ENCODE measurements around the gene SLC25A28.
A peak's percentile ranks its signal among the peaks of the same experiment; 100 is the strongest.

Gene SLC25A28, protein sequence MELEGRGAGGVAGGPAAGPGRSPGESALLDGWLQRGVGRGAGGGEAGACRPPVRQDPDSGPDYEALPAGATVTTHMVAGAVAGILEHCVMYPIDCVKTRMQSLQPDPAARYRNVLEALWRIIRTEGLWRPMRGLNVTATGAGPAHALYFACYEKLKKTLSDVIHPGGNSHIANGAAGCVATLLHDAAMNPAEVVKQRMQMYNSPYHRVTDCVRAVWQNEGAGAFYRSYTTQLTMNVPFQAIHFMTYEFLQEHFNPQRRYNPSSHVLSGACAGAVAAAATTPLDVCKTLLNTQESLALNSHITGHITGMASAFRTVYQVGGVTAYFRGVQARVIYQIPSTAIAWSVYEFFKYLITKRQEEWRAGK

DNA sequence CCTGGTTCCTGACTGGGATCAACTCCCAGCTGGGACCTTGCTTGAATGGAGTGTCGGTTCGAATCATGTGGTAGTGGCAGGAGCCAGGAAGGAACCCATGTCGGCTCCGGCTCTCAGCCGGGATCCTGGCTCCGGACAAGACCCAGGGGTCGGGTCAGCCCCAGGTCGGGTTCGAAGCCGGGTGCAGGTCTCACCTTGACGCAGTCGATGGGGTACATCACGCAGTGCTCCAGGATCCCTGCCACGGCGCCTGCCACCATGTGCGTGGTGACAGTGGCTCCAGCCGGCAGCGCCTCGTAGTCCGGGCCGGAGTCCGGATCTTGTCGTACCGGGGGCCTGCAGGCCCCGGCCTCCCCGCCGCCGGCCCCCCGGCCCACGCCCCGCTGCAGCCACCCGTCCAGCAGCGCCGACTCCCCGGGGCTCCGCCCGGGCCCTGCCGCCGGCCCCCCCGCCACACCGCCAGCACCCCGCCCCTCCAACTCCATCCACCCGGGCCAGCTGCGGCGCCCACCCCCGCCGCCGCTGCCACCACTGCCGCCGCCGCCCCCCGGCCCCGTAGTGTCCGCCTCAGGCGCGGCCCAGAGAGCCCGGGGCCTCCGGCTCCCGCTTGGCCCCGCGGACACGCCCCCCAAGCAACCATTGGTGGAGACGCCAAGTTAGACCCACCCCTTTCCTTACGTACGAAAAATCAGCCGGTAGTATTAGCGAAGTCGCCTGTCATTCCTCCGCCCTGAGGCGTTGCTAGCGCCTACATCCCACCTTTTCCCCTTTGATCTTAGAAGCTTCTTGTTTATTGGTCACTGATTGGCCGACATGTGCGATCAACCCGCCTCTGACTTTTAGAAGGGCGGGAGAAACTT, at the start of gene SLC25A28:
Gene SLC25A28 (minus strand): TSS at position 589 of the 860 bp plus-strand sequence. CDS start 104 bp downstream, at position 485.
- FAIRE-seq (peak; percentile 82), DNase-seq (ENCODE audit: insufficient read length, low spot score) (peak; percentile 92)
- peak; percentile 54; the same call in 1 of the 2 replicates for TF ChIP-seq POLR2A (IDR thresholded peaks at IDR 0.05; ENCODE audit: low read depth, low read length)

DNA sequence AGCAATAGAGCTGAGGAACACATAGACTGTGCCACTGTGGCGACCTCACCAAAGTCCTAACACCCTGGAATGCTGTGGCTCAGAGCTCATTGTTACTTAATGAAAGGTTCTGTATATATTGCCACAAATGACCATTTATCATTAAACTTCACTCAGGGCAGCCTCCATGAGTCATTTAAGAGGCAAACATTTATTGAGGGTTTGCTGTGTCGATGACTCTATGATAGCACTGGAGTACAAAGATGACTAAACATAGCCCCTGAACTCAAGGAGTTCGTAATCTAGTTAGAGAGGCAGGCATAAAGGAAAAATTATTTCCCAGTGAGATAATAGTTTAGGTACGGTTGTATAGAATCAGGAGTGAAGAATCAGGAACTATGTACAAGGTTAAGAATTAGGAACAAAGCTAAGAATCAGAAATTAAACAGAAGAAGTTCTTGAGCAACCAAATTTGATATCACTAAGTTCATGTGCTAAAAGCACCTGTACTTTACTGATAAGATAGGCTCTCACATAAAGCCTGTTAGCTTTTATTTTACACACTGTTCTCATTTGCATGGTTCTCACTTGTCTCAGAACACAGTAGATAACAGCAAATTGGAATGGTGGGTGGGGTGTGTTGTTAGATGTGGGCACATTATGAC, 47.0 kb upstream of the SLC25A28 start:
- peak; percentile 95 for FAIRE-seq
- peak; percentile 57 for DNase-seq (ENCODE audit: insufficient read length, low spot score)
- no peak for TF ChIP-seq POLR2A (IDR thresholded peaks at IDR 0.05; ENCODE audit: low read depth, low read length)

DNA sequence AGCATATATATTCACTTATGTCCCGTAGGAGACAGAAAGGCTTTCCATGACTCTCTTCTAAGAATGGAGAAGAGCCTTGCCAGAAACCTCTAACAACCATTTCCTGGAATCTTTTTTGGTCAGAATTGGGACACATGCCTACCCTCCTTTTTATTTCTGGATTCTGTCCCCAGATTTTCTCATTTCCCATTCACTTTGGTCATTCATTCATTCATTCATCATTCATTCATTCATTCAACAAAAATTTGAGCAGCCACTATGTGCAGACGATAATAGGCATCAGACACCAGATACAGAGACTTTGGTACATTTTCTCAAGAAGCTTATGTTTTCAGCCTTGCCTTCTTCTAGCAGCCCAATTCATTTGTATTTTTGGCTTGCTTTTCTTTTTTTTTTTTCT, 45.1 kb upstream of the SLC25A28 start:
- DNase-seq (ENCODE audit: insufficient read length, low spot score) (no peak), FAIRE-seq (no peak)
- TF ChIP-seq POLR2A (IDR thresholded peaks at IDR 0.05; ENCODE audit: low read depth, low read length), result no peak

DNA sequence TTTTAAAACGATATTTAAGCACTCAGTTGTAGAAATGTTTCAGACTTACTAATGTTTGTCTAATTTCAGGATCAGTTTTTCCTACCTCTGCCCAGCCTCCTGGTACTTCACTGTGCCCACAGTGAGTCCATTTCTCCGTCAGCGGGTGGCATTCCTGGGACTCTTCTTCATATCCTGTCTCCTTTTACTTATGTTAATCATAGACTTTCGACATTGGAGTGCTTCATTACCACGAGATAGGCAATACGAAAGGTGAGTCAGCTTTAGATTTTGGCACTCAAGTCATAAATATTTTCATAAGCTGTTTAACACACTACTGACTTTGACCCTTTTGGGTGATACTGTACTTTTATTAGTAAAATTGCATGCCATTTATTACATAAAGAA, 41.1 kb upstream of the SLC25A28 start:
- peak; percentile 55 for DNase-seq (ENCODE audit: insufficient read length, low spot score)
- peak; percentile 43 for FAIRE-seq
- TF ChIP-seq POLR2A (IDR thresholded peaks at IDR 0.05; ENCODE audit: low read depth, low read length), result no peak

DNA sequence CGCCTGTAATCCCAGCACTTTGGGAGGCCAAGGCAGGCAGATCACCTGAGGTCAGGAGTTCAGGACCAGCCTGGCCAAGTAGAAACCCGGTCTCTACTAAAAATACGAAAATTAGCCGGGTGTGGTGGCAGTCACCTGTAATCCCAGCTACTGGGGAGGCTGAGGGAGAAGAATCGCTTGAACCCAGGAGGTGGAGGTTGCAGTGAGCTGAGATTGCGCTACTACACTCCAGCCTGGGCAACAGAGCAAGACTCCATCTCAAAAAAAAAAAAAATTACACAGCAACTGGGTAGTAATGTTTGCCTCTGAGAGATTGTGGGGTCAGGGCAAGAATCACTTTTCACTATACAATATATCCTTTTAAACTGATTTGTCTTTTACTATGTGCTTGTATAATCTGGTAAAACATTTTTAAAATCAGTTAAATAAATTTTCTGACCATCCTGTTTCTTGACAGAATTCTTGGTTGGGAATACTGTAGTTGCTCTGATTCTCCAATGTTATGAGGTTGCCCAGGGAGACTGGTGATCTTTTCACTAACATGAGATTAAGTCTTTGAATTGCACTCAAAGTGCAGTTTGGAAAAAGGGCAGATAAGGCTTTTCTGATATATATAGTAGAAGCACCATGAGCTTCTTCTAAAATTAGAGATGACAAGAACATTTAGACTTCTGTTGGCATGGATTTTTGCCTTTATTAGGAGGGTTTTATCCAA, 40.6 kb upstream of the SLC25A28 start:
- FAIRE-seq, result no peak

DNA sequence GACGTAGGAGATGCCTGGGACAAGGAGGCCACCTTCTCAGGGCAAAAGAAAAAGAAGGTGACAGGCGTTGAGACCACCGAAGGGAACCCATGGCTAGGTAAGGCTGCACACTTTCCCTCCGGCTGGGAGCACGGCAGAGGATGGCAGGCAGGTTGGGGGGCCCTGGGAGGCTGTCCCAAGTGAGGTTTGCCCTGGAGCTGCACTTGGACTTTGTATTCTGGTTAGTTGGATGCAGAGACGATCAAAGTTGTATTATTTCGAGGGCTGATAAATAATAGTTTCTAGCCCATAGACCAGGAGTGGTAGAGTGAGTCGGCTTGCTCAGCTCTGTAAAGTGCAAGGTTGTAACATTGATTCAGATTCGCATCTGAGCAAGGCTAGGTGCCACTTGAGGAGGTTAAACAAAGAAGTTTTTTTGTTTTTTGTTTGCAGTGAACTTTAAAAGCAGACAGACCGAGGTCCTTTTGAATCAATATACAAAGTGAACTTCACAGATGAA, 39.7 kb upstream of the SLC25A28 start:
- FAIRE-seq, result no peak
- no peak for DNase-seq (ENCODE audit: insufficient read length, low spot score)
- no peak for TF ChIP-seq POLR2A (IDR thresholded peaks at IDR 0.05; ENCODE audit: low read depth, low read length)

More for the DNA sequence above, 40.6 kb upstream of the SLC25A28 start:
- no peak for TF ChIP-seq POLR2A (IDR thresholded peaks at IDR 0.05; ENCODE audit: low read depth, low read length)
- DNase-seq (ENCODE audit: insufficient read length, low spot score), result no peak

DNA sequence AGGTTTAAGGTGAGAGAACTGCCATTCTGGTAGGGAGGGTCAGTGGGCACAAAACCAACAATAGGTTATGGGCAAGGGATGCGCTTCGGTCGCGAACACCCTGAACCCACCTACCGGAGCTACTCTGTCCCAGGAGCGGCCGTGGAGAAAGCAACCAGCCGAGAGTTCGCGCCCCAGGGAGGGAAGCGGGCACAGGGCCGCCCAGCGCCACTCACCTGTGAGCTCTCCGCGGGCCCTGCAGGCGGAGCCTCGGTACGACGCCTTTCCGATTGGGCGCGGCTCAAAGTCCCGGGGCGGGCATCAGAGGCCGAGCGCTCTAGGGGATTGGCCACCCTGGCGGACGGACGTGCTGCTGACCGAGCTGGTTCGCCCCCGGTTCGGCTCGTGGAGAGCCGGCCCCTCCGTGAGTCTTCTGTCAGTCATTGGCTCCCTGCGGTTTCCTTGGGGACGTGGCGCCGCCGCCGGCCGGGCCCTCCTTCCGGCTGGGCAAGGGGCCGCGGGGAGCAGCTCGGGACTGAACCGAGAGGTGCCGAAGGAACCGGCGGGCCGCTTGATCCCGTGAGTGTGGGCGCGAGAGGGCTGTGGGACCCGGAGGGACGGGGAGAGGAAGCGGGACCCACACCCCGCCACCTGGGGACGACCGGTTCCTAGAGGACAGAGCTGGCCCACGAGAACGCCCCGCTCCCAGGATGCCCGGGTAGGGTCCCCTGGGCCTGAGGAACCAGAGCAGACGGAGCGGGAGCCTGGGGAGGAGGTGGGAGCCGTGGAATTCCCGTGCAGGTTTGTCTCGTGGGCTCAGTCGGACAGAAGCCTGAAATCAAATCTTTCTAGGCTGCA, 39.0 kb upstream of the SLC25A28 start, which contains the start of gene ENTPD7:
Gene ENTPD7 (plus strand): TSS at position 479 of the 837 bp plus-strand sequence. CDS start 448 bp downstream, outside the sequence.
- FAIRE-seq, result peak; percentile 45

DNA sequence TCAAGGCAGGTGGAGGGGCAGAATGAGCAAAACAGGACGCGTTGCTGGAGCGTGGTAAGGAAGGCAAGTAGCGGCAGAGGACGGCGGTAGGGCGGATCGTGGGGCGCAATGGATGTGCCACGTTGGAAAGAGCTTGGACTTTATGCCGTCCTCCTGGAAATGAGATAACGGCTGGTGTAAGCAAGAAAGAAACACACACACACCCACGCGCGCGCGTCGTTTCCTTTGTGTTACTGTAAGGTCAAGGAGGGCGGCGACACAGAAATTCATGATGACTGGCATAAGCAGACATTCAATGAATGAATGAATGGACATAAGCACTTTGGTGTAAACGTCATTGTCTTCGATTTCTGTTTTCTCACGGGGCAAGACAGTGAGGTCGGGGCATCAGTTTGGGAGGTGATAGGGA, 38.4 kb upstream of the SLC25A28 start:
- no peak for FAIRE-seq
- TF ChIP-seq POLR2A (IDR thresholded peaks at IDR 0.05; ENCODE audit: low read depth, low read length), result no peak
- DNase-seq (ENCODE audit: insufficient read length, low spot score), result no peak

More for the DNA sequence above, 39.0 kb upstream of the SLC25A28 start, which contains the start of gene ENTPD7:
- peak; percentile 93 for DNase-seq (ENCODE audit: insufficient read length, low spot score)
- peak; percentile 68 for TF ChIP-seq POLR2A (IDR thresholded peaks at IDR 0.05; ENCODE audit: low read depth, low read length)

DNA sequence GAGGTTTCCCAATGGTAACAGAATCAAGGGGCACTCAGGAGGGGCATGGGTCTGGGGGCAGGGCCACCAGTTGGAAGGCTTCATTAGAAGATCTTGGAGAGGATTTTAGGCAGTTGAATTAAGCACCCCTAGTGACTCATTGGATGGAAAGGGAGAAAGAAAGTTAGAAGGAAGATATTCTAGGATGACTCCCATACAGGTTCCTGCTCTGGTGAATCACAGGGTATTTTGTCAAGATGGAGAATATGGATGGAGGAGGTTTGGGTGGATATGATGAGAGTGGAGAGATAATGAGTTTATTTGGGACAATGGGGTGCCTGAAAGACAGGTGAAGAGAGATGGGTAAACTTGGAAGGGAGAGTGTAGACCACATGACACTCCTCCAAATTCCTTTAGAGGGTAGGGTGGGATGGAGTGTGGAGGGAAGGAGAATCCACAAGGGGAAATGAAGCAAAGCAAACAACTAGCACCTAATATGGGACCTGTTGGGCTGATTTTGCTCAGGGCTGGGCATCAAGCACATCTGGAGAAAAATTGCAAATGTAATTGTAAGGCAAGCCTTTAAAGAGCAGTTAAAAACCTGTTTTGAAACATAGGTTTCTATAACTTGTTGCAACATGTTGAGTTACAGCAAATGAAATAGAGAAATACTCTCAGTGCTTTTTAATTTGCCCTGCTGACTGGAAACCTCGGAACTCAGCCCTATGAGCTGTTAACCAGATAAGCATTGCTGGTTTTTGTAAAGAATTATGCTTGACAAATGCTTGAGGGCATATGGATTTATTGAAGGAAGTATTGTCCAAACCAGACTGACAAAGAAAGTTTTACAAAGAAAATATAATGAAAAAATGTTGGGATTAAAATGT, 36.2 kb upstream of the SLC25A28 start:
- DNase-seq (ENCODE audit: insufficient read length, low spot score) (no peak), FAIRE-seq (no peak)
- TF ChIP-seq POLR2A (IDR thresholded peaks at IDR 0.05; ENCODE audit: low read depth, low read length), result no peak

DNA sequence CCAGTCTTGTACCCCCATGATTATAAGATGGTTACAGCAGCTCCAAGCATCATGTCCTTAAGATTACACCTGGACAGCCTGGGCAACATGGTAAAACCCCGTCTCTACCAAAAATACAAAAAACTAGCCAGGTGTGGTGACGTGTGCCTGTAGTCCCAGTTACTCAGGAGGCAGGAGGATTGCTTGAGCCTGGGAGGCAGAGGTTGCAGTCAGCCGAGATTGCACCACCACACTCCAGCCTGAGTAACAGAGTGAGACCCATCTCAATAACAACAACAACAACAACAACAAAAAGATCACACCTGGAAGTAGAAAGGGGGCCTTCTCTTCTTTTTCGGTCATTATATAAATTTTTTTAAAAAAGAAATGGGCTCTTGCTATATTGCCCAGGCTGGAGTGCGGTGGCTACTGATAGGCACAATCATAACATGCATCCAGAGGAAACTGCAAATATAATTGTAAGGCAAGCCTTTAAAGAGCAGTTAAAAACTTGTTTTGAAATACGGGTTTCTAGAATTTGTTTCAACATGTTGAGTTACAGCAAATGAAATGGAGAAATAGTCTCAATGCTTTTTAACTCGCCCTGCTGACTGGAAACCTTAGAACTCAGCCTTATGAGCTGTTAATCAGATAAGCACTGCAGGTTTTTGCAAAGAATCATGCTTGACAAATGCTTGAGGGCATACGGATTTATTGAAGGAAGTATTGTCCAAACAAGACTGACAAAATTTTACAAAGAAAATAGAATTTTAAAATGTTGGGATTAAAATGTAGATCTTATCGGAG, 34.3 kb upstream of the SLC25A28 start:
- TF ChIP-seq POLR2A (IDR thresholded peaks at IDR 0.05; ENCODE audit: low read depth, low read length), result no peak
- DNase-seq (ENCODE audit: insufficient read length, low spot score) (no peak), FAIRE-seq (no peak)

Data from H54 (cell line).